Renal pelvis (tissue), 12 donors: ENCODE data around the gene PLA2G3. TPM values are rescaled to one million over a fixed set of nuclear protein-coding genes. Genes with fewer than 3 reads are reported as not detected.
A peak's percentile ranks its signal among the peaks of the same experiment; 100 is the strongest.
"Not testable (repeated sequence)": the region's sequence is repeated elsewhere in the genome, so short reads cannot be mapped to it uniquely, and the experiment has no call there.

Experiments
- DNase-seq: peaks from one replicate; pipeline ENCODE4 v3.0.0-alpha.2; 2013
- long read RNA-seq, 16 experiments: transcript quantifications; one replicate each; lab custom pipeline, GENCODE V29; 2026
- polyA plus RNA-seq, 3 donors: library from polyadenylated mRNA; unstranded; fragments of 120-200 nt; gene quantifications; one replicate each; pipeline ENCODE4 v1.2.1, GENCODE V29; 2013; ENCODE audit not compliant: insufficient read length in 3 of 3

PLA2G3 gene, protein sequence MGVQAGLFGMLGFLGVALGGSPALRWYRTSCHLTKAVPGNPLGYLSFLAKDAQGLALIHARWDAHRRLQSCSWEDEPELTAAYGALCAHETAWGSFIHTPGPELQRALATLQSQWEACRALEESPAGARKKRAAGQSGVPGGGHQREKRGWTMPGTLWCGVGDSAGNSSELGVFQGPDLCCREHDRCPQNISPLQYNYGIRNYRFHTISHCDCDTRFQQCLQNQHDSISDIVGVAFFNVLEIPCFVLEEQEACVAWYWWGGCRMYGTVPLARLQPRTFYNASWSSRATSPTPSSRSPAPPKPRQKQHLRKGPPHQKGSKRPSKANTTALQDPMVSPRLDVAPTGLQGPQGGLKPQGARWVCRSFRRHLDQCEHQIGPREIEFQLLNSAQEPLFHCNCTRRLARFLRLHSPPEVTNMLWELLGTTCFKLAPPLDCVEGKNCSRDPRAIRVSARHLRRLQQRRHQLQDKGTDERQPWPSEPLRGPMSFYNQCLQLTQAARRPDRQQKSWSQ
- polyA plus RNA-seq = under 1 TPM; 0.16 to 0.21 (median 0.19) TPM
- long read RNA-seq, donor 1 = 0 reads
- long read RNA-seq, donor 2 = 0 reads
- long read RNA-seq, donor 3 = 0 reads
- long read RNA-seq, donor 4 = 0 reads
- long read RNA-seq, donor 5 = 0 reads
- long read RNA-seq, donor 6 = 0 reads
- long read RNA-seq, donor 7 = 0 reads
- long read RNA-seq, donor 8 = 0 reads
- long read RNA-seq, donor 9 = 0 reads
- long read RNA-seq, donor 10 = 0 reads
- long read RNA-seq, donor 11 = 0 reads
- long read RNA-seq, donor 12 = 0 reads
- long read RNA-seq, donor 13 = 0 reads
- long read RNA-seq, donor 14 = 0 reads
- long read RNA-seq, donor 15 = 0 reads
- long read RNA-seq, donor 16 = 0 reads

DNA sequence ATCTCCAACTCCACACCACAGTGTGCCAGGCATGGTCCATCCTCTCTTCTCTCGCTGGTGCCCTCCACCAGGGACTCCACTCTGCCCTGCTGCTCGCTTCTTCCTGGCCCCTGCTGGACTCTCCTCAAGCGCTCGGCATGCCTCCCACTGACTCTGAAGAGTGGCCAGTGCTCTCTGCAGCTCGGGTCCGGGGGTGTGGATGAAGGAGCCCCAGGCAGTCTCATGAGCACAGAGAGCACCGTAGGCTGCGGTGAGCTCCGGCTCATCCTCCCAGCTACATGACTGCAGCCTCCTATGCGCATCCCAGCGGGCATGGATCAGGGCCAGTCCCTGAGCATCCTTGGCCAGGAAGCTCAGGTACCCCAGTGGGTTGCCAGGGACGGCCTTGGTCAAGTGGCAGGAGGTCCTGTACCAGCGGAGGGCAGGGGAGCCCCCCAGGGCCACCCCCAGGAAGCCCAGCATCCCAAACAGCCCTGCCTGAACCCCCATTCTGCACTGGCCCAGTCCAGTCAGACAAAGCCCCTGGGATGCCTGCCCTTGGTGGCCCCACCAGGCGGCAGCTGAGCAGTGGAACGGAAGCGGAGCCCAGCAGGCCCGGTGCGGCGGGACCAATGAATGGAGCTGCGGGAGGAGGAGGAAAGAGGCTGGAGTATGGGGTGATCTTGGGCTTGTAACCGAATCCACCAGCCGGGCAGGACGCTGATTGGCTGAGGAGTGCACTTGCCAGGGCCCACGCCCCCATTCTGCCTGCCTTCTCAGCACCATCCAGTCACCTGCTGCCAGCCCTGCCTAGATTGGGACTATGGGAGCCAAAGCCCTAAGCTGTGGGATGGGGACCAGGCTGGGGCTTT, at the start of gene PLA2G3:
TSS of gene PLA2G3 (minus strand) at position 643 of the 851 bp plus-strand sequence. CDS start at position 489, 154 bp downstream.
- DNase-seq = peak; percentile 60

DNA sequence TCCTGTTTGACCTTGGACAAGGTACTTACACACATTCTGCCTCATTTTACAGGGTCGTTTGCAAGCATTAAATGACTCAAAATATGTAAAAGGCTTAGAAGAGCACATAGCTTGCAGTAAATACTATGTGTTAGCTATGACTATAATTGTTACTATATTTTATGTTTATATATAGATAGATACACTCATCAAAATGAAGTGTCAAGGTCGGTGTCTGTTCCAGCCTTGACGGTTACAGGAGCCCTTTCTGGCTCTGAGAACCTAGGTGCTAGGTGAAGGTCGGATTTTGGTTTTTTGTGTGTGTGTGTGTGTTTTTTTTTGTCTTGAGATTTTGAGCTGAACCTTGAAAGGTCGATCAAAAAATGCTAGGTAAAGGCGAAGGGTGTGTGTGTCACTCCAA, 47.3 kb upstream of the PLA2G3 start:
- no peak for DNase-seq

DNA sequence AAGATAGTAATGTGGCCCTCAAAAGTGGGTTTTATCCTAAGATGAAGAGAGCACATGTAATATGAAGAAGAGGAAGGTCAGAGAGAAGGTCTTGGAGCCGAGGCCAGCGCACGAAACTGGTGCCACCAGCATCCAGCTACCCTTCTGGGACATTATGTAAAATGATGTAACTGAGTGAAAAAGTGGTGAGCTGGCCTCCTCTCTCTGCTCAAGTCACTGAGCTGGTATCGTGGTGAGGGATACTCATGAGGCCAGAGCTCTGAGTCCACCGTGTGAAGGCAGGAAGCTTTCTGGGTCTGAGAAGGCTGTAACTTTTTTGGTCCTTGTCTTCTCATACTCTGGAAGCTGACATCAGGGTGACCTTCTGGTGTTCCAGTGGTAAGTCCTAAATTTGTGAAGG, 44.7 kb upstream of the PLA2G3 start:
- DNase-seq = no peak

DNA sequence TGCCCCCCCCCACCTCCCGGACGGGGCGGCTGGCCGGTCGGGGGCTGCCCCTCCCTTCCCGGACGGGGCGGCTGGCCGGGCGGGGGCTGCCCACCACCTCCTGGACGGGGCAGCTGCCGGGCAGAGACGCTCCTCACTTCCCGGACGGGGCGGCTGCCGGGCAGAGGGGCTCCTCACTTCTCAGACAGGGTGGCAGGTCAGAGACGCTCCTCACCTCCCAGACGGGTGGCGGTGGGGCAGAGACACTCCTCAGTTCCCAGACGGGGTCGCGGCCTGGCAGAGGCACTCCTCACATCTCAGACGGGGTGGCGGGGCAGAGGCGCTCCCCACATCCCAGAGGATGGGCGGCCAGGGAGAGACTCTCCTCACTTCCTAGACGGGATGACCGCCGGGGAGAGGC, 43.7 kb upstream of the PLA2G3 start:
- DNase-seq = no peak

DNA sequence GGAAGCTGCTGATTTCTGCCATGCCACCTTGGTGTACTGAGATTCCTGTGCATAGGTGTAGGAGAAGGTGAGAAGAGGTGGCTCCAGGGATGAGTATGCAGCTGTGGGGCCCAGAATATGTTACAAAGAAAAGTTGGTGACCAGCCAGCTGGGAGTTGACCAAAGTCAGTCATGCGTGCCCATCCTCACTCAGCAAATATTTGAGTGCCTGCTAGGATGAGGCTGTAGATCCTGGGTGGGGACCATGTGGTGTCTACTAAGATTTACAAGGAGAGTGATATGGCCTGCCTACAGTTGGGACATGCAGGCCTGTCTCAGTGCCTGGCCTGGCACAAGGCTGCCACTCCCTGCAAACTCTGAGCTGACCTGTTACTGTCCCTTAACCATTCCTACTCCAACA, 39.0 kb upstream of the PLA2G3 start:
- peak; percentile 21 for DNase-seq

DNA sequence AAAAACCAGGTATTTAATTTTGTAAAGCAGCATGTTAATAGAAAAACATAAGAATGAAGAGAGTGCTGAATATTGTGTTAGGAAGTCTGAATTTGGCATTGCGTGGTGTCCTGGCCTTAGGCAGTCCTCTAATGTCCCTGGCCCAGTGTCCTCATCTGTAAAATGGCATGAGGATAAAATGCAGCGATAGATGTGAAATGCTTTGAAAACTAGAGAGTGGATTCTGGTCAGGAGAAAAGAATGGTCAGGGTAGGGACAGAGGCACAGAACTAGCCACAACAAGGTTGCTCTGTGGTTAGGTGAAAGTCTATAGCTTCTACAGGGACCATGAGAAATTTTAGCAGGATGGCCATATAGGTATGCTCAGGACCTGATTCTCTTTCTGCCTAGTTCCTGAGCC, 38.6 kb upstream of the PLA2G3 start:
- no peak for DNase-seq

DNA sequence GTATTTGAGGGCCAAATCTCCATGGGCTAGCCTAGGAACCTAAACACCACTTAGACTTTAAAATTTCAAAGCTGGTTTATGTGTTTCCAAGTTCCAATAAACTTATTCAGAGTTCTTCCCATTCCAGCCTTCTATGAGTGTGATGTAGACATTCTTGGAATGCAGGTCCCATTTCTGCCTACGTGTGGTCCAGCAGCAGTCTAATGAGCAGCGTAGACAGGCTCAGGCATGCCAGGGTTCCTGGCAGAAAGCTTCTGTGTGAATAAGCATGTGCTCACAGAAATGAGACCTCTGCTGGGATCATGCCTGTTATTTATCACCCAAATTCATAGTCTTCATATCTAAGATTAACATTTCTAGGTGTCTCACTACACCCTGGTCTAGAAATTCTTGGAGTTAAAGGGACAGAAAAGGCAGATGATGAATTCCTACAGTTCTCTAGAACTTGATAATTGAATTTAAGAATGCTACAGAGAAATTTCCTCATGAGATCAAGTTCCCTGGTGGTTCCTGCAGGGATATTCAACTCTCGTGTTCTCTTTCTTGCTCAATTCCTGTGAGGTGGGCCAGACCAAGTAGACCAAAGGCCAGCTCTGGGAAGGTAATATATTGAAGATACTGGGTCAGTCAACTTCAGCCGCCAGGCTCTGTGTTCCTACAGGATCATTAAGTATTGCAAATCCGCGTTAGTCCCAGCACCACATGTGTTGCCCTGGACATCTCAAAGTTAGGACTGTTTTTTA, 37.3 kb upstream of the PLA2G3 start:
- DNase-seq = no peak

DNA sequence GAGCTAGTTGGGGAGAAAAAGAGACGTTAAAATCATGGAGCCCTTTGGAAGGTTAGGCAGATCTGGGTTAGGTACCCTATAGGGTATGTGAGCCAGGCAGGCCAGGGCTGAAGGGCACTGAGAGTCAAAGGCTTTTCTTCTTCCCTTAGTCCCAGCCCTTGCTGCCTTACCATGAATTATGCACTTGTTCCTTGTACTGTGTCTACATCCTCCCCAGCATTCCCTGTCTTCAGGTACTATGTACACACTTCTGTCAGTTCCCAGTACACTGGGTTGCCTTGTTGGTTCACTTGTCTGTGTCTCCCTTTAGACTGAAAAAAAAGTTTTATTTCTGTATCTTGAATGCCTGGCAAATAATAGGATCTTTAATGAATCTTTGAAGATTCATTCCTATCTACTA, 36.6 kb upstream of the PLA2G3 start:
- DNase-seq = no peak

DNA sequence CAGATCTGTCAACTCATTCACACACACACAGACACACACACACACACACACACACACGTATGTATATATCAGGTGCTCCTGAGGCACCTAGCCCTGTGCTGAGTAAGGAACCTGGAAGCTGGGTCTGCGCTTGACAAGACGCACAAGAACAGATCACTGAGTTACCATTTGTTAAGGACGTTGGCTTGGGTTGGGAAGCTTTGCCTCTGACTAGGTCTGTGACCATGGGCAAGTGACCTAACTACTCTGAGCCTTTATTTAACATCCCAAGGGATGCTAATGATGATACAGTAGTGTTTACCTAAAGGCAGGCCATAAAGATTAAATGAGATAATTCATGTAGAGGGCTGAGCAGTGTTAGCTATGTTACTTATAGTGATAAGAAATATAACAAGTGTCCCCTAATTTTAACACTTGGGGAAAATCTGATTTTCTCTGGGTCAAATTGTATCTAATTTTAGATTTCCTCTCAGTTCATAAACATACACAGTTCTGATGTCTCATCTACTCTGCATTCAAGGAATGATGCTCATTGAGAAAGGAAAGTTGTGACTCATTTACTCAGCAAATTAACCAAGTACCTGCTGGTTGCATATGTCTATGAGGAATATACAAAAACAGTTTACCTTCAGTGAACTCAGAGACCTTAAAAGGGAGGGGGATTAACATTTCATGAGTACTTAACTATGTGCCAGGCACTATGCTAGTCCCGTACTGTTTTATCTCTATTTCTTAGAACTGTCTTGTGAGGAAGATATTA, 33.3 kb upstream of the PLA2G3 start:
- DNase-seq = no peak

DNA sequence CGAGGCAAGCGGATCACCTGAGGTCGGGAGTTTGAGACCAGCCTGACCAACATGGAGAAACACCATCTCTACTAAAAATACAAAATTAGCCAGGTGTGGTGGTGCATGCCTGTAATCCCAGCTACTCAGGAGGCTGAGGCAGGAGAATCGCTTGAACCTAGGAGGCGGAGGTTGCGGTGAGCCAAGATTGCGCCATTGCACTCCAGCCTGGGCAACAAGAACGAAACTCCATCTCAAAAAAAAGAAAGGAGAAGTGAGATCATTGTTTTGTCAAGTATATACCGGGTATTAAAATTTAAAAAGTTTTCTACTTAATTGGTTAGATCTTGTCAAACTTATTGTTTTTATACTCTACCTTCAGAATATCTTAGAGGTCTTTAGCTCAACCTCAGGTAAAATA, 31.4 kb upstream of the PLA2G3 start:
- not testable (repeated sequence) for DNase-seq

DNA sequence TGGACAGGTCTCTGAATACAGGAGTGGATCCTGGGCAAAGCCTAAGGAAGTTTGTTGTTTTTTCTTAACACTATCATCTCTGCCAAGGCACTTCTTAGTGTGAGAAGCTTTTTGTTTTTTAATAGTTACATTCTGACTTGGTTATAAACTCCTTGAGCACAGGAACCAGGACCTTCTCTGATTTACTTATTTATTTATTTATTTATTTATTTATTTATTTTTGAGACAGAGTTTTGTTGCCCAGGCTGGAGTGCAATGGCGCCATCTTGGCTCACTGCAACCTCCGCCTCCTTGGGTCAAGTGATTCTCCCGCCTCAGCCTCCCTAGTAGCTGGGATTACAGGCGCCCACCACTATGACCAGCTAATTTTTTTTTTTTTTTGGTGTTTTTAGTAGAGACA, 30.7 kb upstream of the PLA2G3 start:
- no peak for DNase-seq

DNA sequence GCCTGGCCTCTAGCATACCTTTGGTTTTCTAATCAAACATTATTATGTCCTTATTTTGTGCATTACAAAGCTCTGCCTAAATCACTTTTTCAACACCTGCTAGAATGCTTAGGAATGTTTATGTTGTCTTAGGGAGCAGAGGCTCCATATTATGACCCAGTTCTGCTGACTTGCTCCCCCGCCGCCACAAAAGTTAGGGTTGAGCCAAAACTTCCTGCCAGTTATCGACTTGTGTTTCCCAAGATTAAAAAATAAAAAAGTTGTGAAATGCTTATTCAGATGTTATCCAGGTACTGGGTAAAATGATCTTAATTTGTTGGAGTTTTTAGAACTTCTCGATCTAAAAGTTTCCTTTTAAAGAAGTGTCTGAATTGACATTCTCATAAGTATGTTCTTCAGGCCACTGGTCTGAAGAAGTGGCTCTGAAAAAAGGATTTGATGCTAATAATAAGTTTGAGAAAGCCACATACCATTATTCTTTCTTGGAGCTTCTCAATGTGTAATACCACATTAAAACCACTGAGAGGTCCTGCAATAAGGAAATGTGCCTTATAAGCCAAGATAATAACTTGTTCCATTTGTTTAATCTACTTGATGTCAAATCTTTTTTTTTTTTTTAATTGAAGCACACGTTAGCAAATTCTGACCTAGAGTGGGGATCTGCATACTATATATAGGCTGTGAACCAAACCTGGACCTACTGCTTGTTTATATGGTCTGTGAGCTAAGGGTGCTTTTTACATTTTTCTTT, 21.9 kb upstream of the PLA2G3 start:
- no peak for DNase-seq

DNA sequence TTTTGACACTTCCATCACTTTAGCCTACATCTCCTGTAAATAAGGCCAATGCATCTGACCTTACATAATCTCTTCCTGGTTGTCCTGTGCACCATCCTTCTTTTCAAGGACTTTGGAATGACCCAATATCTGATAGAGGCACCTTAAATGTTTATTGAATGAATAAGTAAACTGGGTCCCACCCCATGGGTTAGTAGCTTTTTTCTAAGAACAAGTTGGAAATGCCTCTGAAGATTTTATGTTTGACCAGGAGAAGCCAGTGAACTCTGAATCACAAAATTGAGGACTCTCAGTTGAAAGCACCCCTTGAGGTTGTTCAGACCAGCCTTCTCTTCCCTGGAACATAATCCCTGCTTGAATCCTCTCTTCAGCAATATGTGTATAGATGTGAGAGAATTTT, 21.1 kb upstream of the PLA2G3 start:
- DNase-seq = no peak

DNA sequence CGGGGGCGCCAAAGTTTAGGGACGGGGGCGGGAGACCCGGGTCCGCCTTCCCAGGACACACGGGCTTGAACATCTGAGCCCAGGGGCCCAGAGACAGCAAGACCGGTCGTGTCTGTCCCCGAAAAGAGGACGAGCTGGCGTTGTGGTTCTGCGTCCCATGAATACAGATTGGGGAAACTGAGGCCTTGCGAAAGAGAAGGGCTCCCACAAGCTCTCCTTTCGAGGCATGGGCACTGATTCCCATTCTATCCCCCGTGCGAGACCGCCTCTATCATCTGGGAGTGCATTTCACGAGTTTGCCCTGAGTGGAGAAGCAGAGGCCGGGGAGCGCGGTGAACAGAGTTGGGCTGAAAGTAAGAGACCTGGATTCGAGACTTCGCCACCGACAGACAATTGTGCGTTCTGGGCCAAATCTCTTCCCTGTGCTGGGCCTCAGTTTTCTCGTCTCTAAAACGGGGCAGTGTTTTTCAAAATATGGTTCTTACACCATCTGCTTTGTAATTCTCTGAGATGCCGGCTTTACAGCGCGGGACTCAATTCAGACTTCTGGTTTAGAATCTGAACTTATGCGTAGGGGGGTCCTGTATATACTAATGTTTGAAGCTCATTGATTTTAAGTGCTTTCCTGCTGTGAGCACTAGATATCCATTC, 20.1 kb upstream of the PLA2G3 start:
- no peak for DNase-seq

DNA sequence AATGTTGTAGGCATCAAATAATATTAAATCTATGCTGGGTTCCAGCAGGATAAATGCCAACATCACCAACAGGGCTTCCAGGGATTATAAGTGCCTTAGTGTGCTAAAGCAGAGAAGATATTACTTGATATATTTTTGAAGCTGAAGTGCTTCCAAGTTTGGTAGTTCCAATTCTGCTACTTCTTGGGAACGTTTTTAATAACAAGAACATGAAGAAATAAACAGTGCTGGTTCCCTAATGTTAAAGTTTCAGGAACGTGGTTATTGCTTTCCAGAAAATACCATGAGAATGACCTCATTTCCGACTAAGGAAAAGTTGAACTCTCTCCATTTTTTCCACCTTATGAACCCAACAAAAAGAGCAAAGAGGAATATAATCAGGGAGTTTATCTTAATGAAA, 15.1 kb upstream of the PLA2G3 start:
- DNase-seq = no peak

DNA sequence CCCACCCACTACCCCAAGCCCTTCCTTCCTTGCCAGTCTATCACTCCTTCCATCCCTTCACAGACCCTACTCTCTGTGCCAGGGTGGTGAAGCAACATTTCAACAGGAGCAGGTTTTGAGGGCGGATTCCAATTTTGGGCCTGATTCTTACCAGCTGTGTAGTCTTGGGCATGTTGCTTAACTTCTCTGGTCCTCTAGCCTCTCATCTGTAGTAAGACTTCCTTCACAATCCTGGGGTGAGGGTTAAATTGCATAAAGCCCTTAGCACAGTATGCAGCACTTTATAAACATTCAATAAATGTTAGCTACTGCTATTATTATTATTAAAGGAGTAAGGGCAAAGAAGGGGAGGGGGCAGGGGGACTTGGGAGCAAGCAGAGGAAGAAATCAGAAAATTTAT, 14.7 kb upstream of the PLA2G3 start:
- no peak for DNase-seq

DNA sequence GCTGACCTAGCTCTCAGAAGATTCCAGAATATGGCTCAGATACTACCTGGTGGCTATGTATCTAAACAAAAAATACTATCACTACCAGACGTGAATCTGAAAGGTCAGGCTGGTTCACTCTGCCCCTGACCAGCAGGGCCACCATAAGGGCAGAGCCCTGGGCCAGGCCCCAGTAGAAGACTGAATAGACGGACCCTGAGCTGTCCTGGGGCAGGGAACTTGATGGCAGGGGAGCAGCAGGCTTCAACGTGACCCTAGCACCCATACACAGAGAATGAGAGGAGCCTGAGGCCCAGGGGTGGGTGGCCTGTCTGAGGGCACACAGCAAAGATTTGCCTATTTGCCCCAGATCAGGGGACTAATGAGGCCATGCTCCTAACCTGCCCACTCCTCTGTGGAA, 13.0 kb upstream of the PLA2G3 start:
- no peak for DNase-seq

DNA sequence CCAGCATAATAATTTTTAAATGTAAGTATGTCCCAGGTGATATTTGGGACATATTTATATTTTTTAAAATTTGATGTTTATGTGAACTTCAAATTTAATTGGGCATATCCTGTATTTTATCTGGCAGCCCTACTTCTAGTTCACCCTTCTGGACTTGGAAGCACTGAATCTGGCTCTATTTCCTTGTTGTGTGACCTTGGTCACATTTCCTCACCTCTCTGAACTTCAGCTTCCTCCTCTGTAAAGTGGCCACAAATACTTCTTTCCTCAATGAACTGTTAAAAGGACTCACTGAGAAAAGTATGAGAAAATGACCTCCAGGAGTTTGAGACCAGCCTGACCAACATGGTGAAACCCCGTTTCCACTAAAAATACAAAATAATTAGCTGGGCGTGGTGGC, 11.6 kb upstream of the PLA2G3 start:
- DNase-seq = no peak

DNA sequence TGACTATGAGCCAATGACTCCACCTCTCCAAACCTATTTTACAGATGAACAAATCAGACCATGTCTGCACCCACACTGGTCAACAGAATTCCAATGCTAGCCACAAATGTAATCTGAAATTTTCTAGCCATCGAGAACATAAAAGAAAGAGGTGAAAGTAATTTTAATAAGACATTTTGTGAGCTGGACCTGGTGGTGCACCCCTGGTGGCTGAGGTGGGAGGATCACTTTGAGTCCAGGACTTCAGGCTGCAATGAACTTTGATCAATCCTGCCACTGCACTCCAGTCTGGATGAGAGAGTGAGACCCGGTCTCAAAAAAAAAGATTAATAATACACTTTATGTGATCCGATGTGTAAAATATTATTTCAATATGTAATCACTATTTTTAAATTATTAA, 10.3 kb upstream of the PLA2G3 start:
- DNase-seq = no peak
